IPS-20b (cell line): ENCODE measurements around the gene DOCK11.
"Not testable (repeated sequence)": the region's sequence is repeated elsewhere in the genome, so short reads cannot be mapped to it uniquely, and the experiment has no call there.

Experiments
- H3K27ac ChIP-seq: one replicate; pipeline ENCODE4 v1.5.1; 2013; ENCODE audit warnings: low read length
- H3K27me3 ChIP-seq: 2 replicates; pipeline ENCODE4 v1.6.1; 2013; ENCODE audit warnings: mild to moderate bottlenecking, low read length, inconsistent platforms; ENCODE audit not compliant: insufficient read depth
- H3K36me3 ChIP-seq: 2 replicates; pipeline ENCODE4 v1.6.1; 2013; ENCODE audit warnings: low read depth, mild to moderate bottlenecking, inconsistent platforms, low read length, moderate library complexity; ENCODE audit not compliant: insufficient read depth
- H3K4me1 ChIP-seq: 2 replicates; pipeline ENCODE4 v1.6.1; 2013; ENCODE audit warnings: mild to moderate bottlenecking, control low read depth, inconsistent platforms, low read length, moderate library complexity; ENCODE audit not compliant: insufficient read depth
- H3K4me3 ChIP-seq: 2 replicates; pipeline ENCODE4 v1.5.1; 2013; ENCODE audit warnings: mild to moderate bottlenecking, low read length, inconsistent platforms
- H3K9ac ChIP-seq: 2 replicates; pipeline ENCODE4 v1.6.1; 2013; ENCODE audit warnings: low read depth, mild to moderate bottlenecking, inconsistent platforms, low read length, moderate library complexity
- H3K9me3 ChIP-seq: 2 replicates; pipeline ENCODE4 v1.6.1; 2013; ENCODE audit warnings: mild to moderate bottlenecking, low read depth, low read length, inconsistent platforms; ENCODE audit not compliant: insufficient read depth

Gene DOCK11

DNA sequence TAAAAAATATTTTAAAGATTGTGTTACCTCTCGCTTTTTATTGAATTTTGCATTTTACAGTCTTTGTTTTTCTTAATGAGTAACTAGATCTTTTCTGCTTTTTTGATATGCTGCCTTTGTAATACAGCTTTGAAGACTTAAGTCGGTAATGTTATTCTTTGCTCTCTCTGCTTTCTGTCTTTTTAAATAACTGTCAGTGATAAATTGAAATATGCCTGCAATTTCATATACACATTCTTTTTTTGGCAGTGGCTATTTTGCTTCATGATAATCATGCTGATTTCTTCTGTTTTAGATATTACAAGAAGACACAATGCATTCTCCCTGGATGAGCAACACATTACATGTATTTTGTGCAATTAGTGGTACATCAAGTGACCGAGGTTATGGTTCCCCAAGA, 189.8 kb downstream of the DOCK11 start:
- no peak overlapping the region for H3K9ac ChIP-seq
- no peaks in the 10 kb centered on the region for H3K27me3 ChIP-seq
- no peaks in the 10 kb centered on the region for H3K9me3 ChIP-seq
- H3K36me3 ChIP-seq: no peaks in the 10 kb centered on the region
- H3K4me3 ChIP-seq: no peak overlapping the region
- no peak overlapping the region for H3K27ac ChIP-seq
- H3K4me1 ChIP-seq: no peaks in the 10 kb centered on the region

DNA sequence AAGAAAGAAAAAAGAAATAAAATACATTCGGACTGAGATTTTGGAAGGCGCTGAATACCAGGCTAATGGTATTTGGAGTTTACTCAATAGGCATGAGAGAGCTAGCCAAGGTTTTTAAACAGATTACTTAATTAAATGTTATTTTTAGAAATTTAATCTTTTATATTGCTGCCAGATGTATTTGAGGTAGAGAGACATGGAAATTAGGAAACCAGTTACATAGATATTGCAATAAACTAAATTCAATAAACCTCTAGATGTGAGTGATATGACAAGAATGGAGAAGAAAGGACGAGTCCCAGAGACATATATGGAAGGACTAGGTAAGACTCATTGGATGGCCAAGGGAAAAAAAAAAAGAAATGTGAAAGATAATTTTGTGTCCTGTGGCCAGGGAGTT, 193.3 kb downstream of the DOCK11 start:
- Histone ChIP-seq H3K4me3 (no peak overlapping the region), H3K9ac (no peak overlapping the region), H3K36me3 (no peaks in the 10 kb centered on the region), H3K27me3 (no peaks in the 10 kb centered on the region), H3K4me1 (no peaks in the 10 kb centered on the region), H3K9me3 (no peaks in the 10 kb centered on the region), H3K27ac (no peak overlapping the region)

DNA sequence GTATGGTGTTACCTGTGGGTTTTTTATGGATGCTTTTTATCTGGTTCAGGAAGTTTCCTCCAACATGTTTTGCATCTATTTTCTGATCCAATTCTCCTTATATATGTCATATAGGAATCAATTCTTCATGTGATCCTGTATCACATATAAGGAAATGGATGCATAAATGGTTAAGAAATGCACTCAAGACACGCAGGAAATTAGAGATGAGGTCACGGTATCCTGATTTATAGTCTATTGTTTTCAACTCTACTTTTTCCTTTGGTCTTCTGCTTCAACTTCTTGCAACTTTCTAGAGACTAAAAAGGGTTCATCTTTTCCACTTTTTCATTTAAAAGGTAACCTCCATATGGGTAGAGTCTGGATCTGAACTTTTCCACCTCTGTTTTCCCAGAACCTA, 198.2 kb downstream of the DOCK11 start:
- no peaks in the 10 kb centered on the region for H3K9me3 ChIP-seq
- no peak overlapping the region for H3K27ac ChIP-seq
- no peaks in the 10 kb centered on the region for H3K36me3 ChIP-seq
- no peaks in the 10 kb centered on the region for H3K27me3 ChIP-seq
- no peak overlapping the region for H3K9ac ChIP-seq
- no peaks in the 10 kb centered on the region for H3K4me1 ChIP-seq
- H3K4me3 ChIP-seq: no peak overlapping the region

DNA sequence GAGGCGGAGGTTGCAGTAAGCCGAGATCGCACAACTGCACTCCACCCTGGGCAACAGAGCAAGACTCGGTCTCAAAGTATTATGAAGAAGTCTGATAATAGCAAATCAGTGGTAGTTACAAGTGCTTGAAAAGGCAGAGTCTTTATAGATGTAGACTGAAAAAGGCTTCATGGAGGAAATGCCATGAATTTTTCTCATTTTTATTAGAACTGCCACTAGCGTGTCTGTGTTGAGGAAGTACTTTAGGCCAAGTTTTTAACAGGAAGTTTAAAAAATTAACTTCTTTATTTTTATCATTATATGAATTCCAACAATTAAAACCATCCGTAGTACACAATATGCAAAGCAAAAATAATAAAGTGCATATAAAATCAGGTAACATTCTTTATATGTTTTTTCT, 199.0 kb downstream of the DOCK11 start:
- Histone ChIP-seq H3K27me3 (no peaks in the 10 kb centered on the region), H3K27ac (no peak overlapping the region), H3K36me3 (no peaks in the 10 kb centered on the region), H3K4me1 (no peaks in the 10 kb centered on the region), H3K4me3 (no peak overlapping the region), H3K9me3 (no peaks in the 10 kb centered on the region), H3K9ac (no peak overlapping the region)

DNA sequence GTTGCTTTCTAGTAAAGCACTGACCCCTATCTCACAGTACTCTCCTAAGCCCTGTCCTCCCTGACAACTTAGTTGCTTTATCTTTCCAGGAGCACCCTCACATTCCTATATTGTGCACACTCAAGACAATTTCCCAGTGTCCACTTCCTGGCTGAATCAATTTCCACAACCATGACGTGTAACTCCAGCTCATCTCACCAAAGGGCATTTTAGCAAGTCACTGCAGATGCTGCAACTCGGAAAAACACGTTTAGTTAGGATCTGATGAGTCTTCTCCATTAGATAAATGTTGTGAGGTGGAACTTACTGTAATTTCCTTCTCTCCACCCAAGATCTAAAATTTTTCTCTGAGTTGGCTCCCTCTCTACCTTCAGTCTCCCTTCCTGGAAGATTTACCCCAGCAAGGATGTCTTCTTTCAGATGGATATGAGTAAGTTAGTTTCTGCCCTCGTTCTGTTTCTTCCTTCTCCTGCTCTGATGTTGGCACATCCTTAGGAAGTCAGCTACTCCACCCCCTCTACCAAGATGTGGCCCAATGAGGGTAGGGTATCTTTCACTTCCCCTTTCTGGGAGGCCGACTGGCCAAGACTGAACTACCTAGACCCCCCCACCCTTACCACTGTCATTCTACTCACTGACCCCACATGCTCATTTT, 203.0 kb downstream of the DOCK11 start:
- Histone ChIP-seq H3K9me3 (no peaks in the 10 kb centered on the region), H3K4me1 (no peaks in the 10 kb centered on the region), H3K4me3 (no peak overlapping the region), H3K27me3 (no peaks in the 10 kb centered on the region), H3K36me3 (no peaks in the 10 kb centered on the region), H3K27ac (no peak overlapping the region), H3K9ac (no peak overlapping the region)

DNA sequence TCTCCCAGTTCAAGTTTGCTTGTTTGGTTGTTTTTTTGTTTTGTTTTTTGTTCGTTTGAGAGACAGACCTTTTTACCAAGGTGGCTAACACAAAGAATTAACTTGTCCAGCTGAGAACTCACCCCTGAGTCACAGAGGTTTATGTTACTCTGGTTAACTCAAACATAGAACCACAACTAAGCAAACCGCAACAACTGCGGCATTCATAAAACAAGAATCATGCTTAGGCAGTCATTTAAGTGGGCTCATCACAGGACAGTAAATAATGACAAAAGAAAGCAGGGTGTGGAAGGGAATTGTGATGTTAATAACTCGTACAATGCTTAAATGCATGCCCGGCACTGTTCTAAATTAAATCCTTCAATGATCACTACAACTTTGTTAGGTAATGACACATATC, 207.1 kb downstream of the DOCK11 start:
- no peaks in the 10 kb centered on the region for H3K9me3 ChIP-seq
- no peaks in the 10 kb centered on the region for H3K36me3 ChIP-seq
- H3K9ac ChIP-seq: no peak overlapping the region
- H3K27ac ChIP-seq: no peak overlapping the region
- no peak overlapping the region for H3K4me3 ChIP-seq
- H3K4me1 ChIP-seq: no peaks in the 10 kb centered on the region
- H3K27me3 ChIP-seq: no peaks in the 10 kb centered on the region

DNA sequence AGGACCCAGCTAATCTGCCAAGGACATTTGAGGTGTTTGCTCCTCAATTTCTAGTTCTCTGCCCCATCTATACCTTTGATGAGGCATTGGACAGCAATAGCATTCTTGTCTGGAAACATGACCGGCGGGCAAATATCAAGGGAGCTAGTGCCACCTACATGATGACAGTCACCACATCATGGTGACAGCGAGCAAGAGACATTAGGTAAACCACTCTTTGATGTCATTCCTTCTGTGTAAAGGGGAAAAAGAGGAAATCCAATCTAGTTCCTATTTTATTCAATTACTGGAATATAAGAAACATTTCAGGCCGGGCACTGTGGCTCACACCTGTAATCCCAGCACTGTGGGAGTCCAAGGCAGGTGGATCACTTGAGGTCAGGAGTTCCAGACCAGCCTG, 211.1 kb downstream of the DOCK11 start:
- H3K4me1 ChIP-seq: no peaks in the 10 kb centered on the region
- no peak overlapping the region for H3K9ac ChIP-seq
- H3K9me3 ChIP-seq: no peaks in the 10 kb centered on the region
- no peak overlapping the region for H3K27ac ChIP-seq
- H3K27me3 ChIP-seq: no peaks in the 10 kb centered on the region
- H3K4me3 ChIP-seq: no peak overlapping the region
- H3K36me3 ChIP-seq: no peaks in the 10 kb centered on the region

DNA sequence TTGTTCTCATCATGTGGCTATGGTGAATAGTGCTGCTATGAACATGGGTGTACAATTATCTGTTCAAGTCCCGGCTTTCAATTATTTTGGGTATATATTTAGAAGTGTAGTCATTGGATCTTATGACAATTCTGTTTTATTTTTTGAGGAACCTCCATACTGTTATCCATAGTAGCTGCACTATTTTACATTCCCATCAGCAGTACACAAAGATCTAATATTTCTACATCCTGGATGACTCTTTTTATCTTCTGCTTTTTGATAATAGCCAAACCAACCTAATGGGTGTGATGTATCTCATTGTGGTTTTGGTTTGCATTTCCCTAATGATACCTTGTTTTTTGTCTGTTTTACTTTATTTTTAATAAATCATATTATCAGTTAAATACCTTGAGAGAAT, 218.9 kb downstream of the DOCK11 start:
- Histone ChIP-seq H3K27ac (no peak overlapping the region), H3K27me3 (no peaks in the 10 kb centered on the region), H3K36me3 (no peaks in the 10 kb centered on the region), H3K9ac (no peak overlapping the region), H3K4me1 (no peaks in the 10 kb centered on the region), H3K4me3 (no peak overlapping the region), H3K9me3 (no peaks in the 10 kb centered on the region)

DNA sequence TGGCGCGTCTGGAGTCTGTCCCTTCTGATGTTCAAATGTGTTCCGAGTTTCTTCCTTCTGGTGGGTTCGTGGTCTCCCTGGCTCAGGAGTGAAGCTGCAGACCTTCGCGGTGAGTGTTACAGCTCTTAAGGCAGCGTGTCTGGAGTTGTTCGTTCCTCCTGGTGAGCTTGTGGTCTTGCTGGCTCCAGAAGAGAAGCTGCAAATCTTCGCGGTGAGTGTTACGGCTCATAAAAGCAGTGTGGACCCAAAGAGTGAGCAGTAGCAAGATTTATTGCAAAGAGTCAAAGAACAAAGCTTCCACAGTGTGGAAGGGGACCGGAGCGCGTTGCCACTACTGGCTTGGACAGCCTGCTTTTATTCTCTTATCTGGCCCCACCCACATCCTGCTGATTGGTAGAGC, 220.3 kb downstream of the DOCK11 start:
- not testable (repeated sequence) for H3K27ac ChIP-seq, H3K4me3 ChIP-seq, H3K36me3 ChIP-seq, H3K9me3 ChIP-seq, H3K9ac ChIP-seq, H3K27me3 ChIP-seq, H3K4me1 ChIP-seq

DNA sequence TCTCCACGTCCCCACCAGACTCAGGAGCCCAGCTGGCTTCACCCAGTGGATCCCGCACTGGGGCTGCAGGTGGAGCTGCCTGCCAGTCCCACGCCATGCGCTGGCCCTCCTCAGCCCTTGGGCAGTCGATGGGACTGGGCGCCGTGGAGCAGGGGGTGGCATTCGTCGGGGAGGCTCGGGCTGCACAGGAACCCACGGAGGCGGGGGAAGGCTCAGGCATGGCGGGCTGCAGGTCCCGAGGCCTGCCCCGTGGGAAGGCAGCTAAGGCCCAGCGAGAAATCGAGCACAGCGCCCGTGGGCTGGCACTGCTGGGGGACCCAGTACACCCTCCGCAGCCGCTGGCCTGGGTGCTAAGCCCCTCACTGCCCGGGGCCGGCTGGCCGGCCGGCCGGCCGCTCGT, 221.2 kb downstream of the DOCK11 start:
- not testable (repeated sequence) for H3K36me3 ChIP-seq, H3K4me1 ChIP-seq, H3K9me3 ChIP-seq, H3K27me3 ChIP-seq, H3K9ac ChIP-seq, H3K27ac ChIP-seq, H3K4me3 ChIP-seq

DNA sequence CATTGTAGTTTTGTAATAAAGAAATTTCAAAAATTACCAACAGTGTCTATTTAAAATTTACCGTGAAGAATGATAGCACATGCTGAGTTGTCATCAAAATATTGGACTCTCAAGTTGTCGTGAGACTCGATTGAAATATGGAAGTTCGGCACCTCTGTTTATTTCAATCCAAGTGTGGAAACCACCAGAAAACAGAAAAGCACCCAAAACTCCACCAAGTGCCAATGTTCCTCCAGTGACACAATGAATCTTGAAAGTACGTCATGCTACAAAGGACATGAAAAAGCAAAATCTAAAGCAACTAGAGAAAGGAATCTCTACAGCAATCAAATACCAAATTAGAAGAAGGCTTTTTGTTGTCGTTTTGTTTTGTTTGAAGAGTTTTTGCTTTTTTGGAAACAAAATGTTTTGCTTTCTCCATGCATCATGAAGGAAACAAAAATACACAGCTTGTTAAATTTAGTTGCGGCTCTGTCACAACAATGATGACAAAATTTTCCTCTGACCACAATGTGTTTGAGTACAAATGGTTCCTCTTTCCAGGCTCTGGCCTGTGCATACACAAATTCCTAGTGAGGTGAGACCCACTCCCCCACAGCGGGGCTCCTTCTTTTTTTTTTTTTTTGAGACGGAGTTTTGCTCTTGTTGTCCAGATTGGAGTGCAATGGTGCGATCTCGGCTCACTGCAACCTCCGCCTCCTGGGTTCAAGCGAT, 222.2 kb downstream of the DOCK11 start:
- no peaks in the 10 kb centered on the region for H3K4me1 ChIP-seq
- no peak overlapping the region for H3K4me3 ChIP-seq
- no peak overlapping the region for H3K9ac ChIP-seq
- H3K27ac ChIP-seq: no peak overlapping the region
- no peaks in the 10 kb centered on the region for H3K36me3 ChIP-seq
- no peaks in the 10 kb centered on the region for H3K27me3 ChIP-seq
- no peaks in the 10 kb centered on the region for H3K9me3 ChIP-seq

DNA sequence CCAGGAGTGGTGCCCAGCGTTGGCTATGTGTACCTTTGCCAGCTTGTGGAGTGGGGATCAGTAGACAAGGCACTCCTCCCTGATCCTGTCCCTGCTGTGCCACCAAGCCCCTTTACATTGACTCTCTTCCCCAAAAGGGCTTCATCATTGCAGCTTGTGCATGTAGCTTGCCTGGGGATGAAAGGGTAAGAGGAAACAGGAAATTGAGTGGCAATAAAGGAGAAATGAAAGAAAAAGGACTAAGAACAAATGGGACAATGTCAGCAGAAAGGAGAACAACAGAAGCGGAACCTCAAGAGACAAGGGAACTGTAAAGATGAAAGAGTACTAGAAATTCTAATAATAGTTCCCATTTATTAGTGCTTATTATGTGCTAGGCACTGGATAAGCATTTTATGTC, 223.1 kb downstream of the DOCK11 start:
- Histone ChIP-seq H3K4me3 (no peak overlapping the region), H3K27me3 (no peaks in the 10 kb centered on the region), H3K36me3 (no peaks in the 10 kb centered on the region), H3K9me3 (no peaks in the 10 kb centered on the region), H3K9ac (no peak overlapping the region), H3K4me1 (no peaks in the 10 kb centered on the region), H3K27ac (no peak overlapping the region)
